ENCODE data around the gene DFFB.

The DFFB gene

GRCh38 chr1:3931007-3931912 is 74.0 kb downstream of the DFFB start:
- H2BK120ac ChIP-seq (ENCODE audit: low read depth, low read length): no peak overlapping the region
- no CpG with 5 or more reads among the region's 17 CpGs for WGBS, 2 donors (ENCODE audit: extremely low coverage in 2 of 2, insufficient read length in 2 of 2, insufficient replicate concordance in 1 of 2)
- no peak overlapping the region for H2BK12ac ChIP-seq (ENCODE audit: low read length)
- no peak overlapping the region for H3K4me3 ChIP-seq (ENCODE audit: low read length in 2 of 2)
- H3K4ac ChIP-seq (ENCODE audit: low read length): no peak overlapping the region
- no peaks in the 10 kb centered on the region for H3K36me3 ChIP-seq (replicated peaks in 1 of 2; ENCODE audit: control insufficient read depth in 2 of 2, insufficient read depth in 2 of 2, low read length in 2 of 2)
- H2BK5ac ChIP-seq (ENCODE audit: low read length): no peak overlapping the region
- no peak overlapping the region for H3K27ac ChIP-seq (replicated peaks; ENCODE audit: low read length)
- no peak overlapping the region for H3K4me2 ChIP-seq (ENCODE audit: insufficient read depth, low read length, poor library complexity, severe bottlenecking)
- no peak overlapping the region for H4K8ac ChIP-seq (ENCODE audit: low read depth, low read length)
- H3K9me3 ChIP-seq (replicated peaks in 1 of 2; ENCODE audit: control insufficient read depth in 2 of 2, insufficient read depth in 1 of 2, low read depth in 1 of 2, low read length in 2 of 2): peaks cover 0 to 12% of the 10 kb centered on the region in 2 donors
- no peak overlapping the region for H3K9ac ChIP-seq (ENCODE audit: low read depth, low read length, poor library complexity)
- no peak overlapping the region for H2AFZ ChIP-seq (ENCODE audit: low read length)
- H3K27me3 ChIP-seq (ENCODE audit: control insufficient read depth in 3 of 3, insufficient read depth in 3 of 3, low read depth in 1 of 3, low read length in 3 of 3): peaks cover 0 to 15% (median 3%) of the 10 kb centered on the region in 3 experiments
- H2AK5ac ChIP-seq (ENCODE audit: low read depth, low read length): no peak overlapping the region
- peak overlapping the region; percentile 1 for H3K18ac ChIP-seq (ENCODE audit: low read length)
- H3K14ac ChIP-seq (ENCODE audit: low read length): no peak overlapping the region
- peaks cover 4% of the 10 kb centered on the region for H3K79me1 ChIP-seq (ENCODE audit: low read depth, low read length)
- H3K23ac ChIP-seq (ENCODE audit: low read depth, low read length, poor library complexity): peak overlapping the region; percentile 0
- no peak for DNase-seq (ENCODE audit: low spot score)
- no peak overlapping the region for H2BK15ac ChIP-seq (ENCODE audit: low read length)
- peaks cover 0 to 3% of the 10 kb centered on the region in 2 donors for H3K4me1 ChIP-seq (ENCODE audit: control insufficient read depth in 2 of 2, insufficient read depth in 1 of 2, low read depth in 1 of 2, low read length in 2 of 2)
- H4K91ac ChIP-seq (ENCODE audit: low read depth, low read length, poor library complexity): no peak overlapping the region

- H3K36me3 ChIP-seq (replicated peaks in 1 of 2; ENCODE audit: control insufficient read depth in 2 of 2, insufficient read depth in 2 of 2, low read length in 2 of 2): no peaks in the 10 kb centered on the region
These were observed 75.1 kb downstream of the DFFB start for GRCh38 chr1:3932156-3932919.

More at GRCh38 chr1:3932156-3932919, 75.1 kb downstream of the DFFB start:
- no peak overlapping the region for H2BK5ac ChIP-seq (ENCODE audit: low read length)
- peaks cover 0 to 12% of the 10 kb centered on the region in 2 donors for H3K9me3 ChIP-seq (replicated peaks in 1 of 2; ENCODE audit: control insufficient read depth in 2 of 2, insufficient read depth in 1 of 2, low read depth in 1 of 2, low read length in 2 of 2)
- H2BK12ac ChIP-seq (ENCODE audit: low read length): peak overlapping the region; percentile 41
- peaks cover 4% of the 10 kb centered on the region for H3K79me1 ChIP-seq (ENCODE audit: low read depth, low read length)
- no peak overlapping the region for H3K4me2 ChIP-seq (ENCODE audit: insufficient read depth, low read length, poor library complexity, severe bottlenecking)
- peaks cover 0 to 15% (median 3%) of the 10 kb centered on the region in 3 experiments for H3K27me3 ChIP-seq (ENCODE audit: control insufficient read depth in 3 of 3, insufficient read depth in 3 of 3, low read depth in 1 of 3, low read length in 3 of 3)
- DNase-seq (ENCODE audit: low spot score): no peak
- H3K27ac ChIP-seq (replicated peaks; ENCODE audit: low read length): no peak overlapping the region
- H3K4me3 ChIP-seq (ENCODE audit: low read length in 2 of 2): no peak overlapping the region
- H2BK15ac ChIP-seq (ENCODE audit: low read length): no peak overlapping the region
- no peak overlapping the region for H2AFZ ChIP-seq (ENCODE audit: low read length)
- H3K4me1 ChIP-seq (ENCODE audit: control insufficient read depth in 2 of 2, insufficient read depth in 1 of 2, low read depth in 1 of 2, low read length in 2 of 2): peaks cover 0 to 3% of the 10 kb centered on the region in 2 donors
- H2BK120ac ChIP-seq (ENCODE audit: low read depth, low read length): no peak overlapping the region
- H3K4ac ChIP-seq (ENCODE audit: low read length): no peak overlapping the region
- H2AK5ac ChIP-seq (ENCODE audit: low read depth, low read length): no peak overlapping the region
- H3K23ac ChIP-seq (ENCODE audit: low read depth, low read length, poor library complexity): no peak overlapping the region
- no peak overlapping the region for H4K8ac ChIP-seq (ENCODE audit: low read depth, low read length)
- no peak overlapping the region for H3K14ac ChIP-seq (ENCODE audit: low read length)
- no CpG with 5 or more reads among the region's 21 CpGs for WGBS, 2 donors (ENCODE audit: extremely low coverage in 2 of 2, insufficient read length in 2 of 2, insufficient replicate concordance in 1 of 2)
- no peak overlapping the region for H3K9ac ChIP-seq (ENCODE audit: low read depth, low read length, poor library complexity)
- no peak overlapping the region for H3K18ac ChIP-seq (ENCODE audit: low read length)
- no peak overlapping the region for H4K91ac ChIP-seq (ENCODE audit: low read depth, low read length, poor library complexity)

Measured in neuronal stem cell (in vitro differentiated cells).